HepG2 (cell line): ENCODE data around the gene ADCYAP1. TPM values are rescaled to one million over a fixed set of nuclear protein-coding genes. Genes with fewer than 3 reads are reported as not detected.

Experiments used
- ATAC-seq: fragments of 200-7000 bp; cut with Tn5 transposase; 3 replicates; pipeline ENCODE4 v1.9.1; 2020; ENCODE audit warnings: mild to moderate bottlenecking, moderate library complexity
- BruUV-seq: library from RNA; stranded (reverse); fragments of 400-500 nt; replicated peaks from 2 replicates; lab custom pipeline; 2021; lab: Mats Ljungman, UMichigan
- CTCF ChIA-PET: fragments of 300-600 bp; formaldehyde crosslinking; extraction: SDS; loops from one replicate; lab custom pipeline; 2021; ENCODE audit warnings: low total read pairs, inconsistent platforms, low intra/inter-chr PET ratio; lab: Yijun Ruan, JAX
- POLR2A ChIA-PET: fragments of 350-600 bp; sonication (Branson Sonifier 250); formaldehyde crosslinking; loops from one replicate; lab custom pipeline; 2020; ENCODE audit warnings: antibody characterized with exemption, inconsistent platforms; lab: Yijun Ruan, JAX
- DNase-seq: peaks from one replicate; pipeline ENCODE4 v3.0.0-alpha.2; 2015; ENCODE audit warnings: low spot score
- FAIRE-seq: peaks from 3 replicates; lab custom pipeline; 2011; peaks lifted over from hg19 to GRCh38; lab: Jason Lieb, UNC
- H2AFZ ChIP-seq: one replicate; pipeline ENCODE4 v1.6.1; 2011; ENCODE audit warnings: low read length, inconsistent platforms
- H3K27ac ChIP-seq: fragments of 300-600 bp; 3 replicates; pipeline ENCODE4 v1.8.0; 2011; ENCODE audit warnings: mixed run types, mild to moderate bottlenecking, mixed read lengths, low read length, inconsistent platforms; ENCODE audit not compliant: insufficient read depth; ENCODE audit errors: extremely low read length
- H3K27me3 ChIP-seq, 2 experiments: fragments of 200-600 bp in 1 of 2; 2 replicates in 1 of 2; 3 replicates in 1 of 2; pipeline versions ENCODE4 v1.6.0 to v1.8.0; 2011; ENCODE audit warnings: low read length in 2 of 2, mild to moderate bottlenecking in 2 of 2, moderate library complexity in 2 of 2, inconsistent platforms in 1 of 2; ENCODE audit not compliant: insufficient read depth in 2 of 2, control insufficient read depth in 1 of 2
- H3K36me3 ChIP-seq, 2 experiments: fragments of 200-600 bp in 1 of 2; replicated peaks in 1 of 2; 2 replicates in 1 of 2; 3 replicates in 1 of 2; pipeline versions ENCODE4 v1.5.1 to v1.8.0; 2011; ENCODE audit warnings: low read length in 2 of 2, inconsistent platforms in 1 of 2; ENCODE audit not compliant: insufficient read depth in 2 of 2, control insufficient read depth in 1 of 2
- H3K4me1 ChIP-seq: 2 replicates; pipeline ENCODE4 v1.5.1; 2012; ENCODE audit warnings: low read length, inconsistent platforms; ENCODE audit not compliant: insufficient read depth
- H3K4me2 ChIP-seq: 2 replicates; pipeline ENCODE4 v1.6.0; 2011; ENCODE audit warnings: low read depth, low read length, inconsistent platforms
- H3K4me3 ChIP-seq, 3 experiments: fragments of 200-600 bp in 1 of 3; sonication (generic), shearing (Covaris generic) in 1 of 3; replicated peaks in 1 of 3; 2 replicates each; pipeline ENCODE4 v1.5.1; 2011 to 2016; ENCODE audit warnings: low read length in 3 of 3, inconsistent platforms in 2 of 3, low read depth in 2 of 3, mild to moderate bottlenecking in 2 of 3, control low read depth in 1 of 3, mixed read lengths in 1 of 3; ENCODE audit not compliant: insufficient read depth in 1 of 3
- H3K79me2 ChIP-seq: one replicate; pipeline ENCODE4 v1.6.1; 2011; ENCODE audit warnings: low read length, inconsistent platforms; ENCODE audit not compliant: insufficient read depth
- H3K9ac ChIP-seq: 2 replicates; pipeline ENCODE4 v1.6.0; 2011; ENCODE audit warnings: mild to moderate bottlenecking, low read depth, low read length, inconsistent platforms; ENCODE audit not compliant: insufficient read depth
- H3K9me3 ChIP-seq: 2 replicates; pipeline ENCODE4 v1.5.1; 2012; ENCODE audit warnings: mild to moderate bottlenecking, low read length
- H4K20me1 ChIP-seq: 2 replicates; pipeline ENCODE4 v1.6.0; 2011; ENCODE audit warnings: inconsistent platforms, mild to moderate bottlenecking, low read length, moderate library complexity; ENCODE audit not compliant: insufficient read depth
- ARNTL ChIP-seq: sonication (generic); formaldehyde crosslinking; IDR thresholded peaks from 2 replicates; pipeline ENCODE4 v1.4.0; 2020; ENCODE audit warnings: mild to moderate bottlenecking, missing genetic modification reagents
- MBNL3 ChIP-seq: fragments of 250-450 bp; sonication (Bioruptor Pico); conservative IDR thresholded peaks from 2 replicates; pipeline ENCODE4 v1.8.0; 2022; ENCODE audit warnings: mild to moderate bottlenecking, inconsistent platforms
- MYC ChIP-seq: sonication (generic); formaldehyde crosslinking; IDR thresholded peaks from 2 replicates; pipeline ENCODE4 v1.9.0; 2021; ENCODE audit warnings: missing genetic modification reagents, borderline replicate concordance
- RBM22 ChIP-seq: fragments of 200-400 bp; formaldehyde crosslinking; optimal IDR thresholded peaks from 2 replicates; pipeline ENCODE3; 2017; ENCODE audit warnings: mild to moderate bottlenecking, low read length, moderate library complexity
- ZFY ChIP-seq: sonication (generic); formaldehyde crosslinking; IDR thresholded peaks from 2 replicates; pipeline ENCODE4 v1.4.0; 2020; ENCODE audit warnings: missing genetic modification reagents
- ZNF747 ChIP-seq: sonication (generic); formaldehyde crosslinking; IDR thresholded peaks from 2 replicates; pipeline ENCODE4 v1.8.1; 2023; ENCODE audit warnings: missing genetic modification reagents, mild to moderate bottlenecking, borderline replicate concordance
- ZNF75D ChIP-seq: sonication (generic); formaldehyde crosslinking; IDR thresholded peaks from 2 replicates; pipeline ENCODE4 v1.8.1; 2023; ENCODE audit warnings: missing genetic modification reagents, mild to moderate bottlenecking, borderline replicate concordance
- ZNF775 ChIP-seq: sonication (generic); formaldehyde crosslinking; IDR thresholded peaks from 2 replicates; pipeline ENCODE4 v1.4.0; 2020; ENCODE audit warnings: missing genetic modification reagents, mild to moderate bottlenecking, moderate library complexity, borderline replicate concordance
- WGBS: methylation state at CpG from one replicate; pipeline ENCODE4 v1.1.6; 2017; ENCODE audit warnings: low lambda C conversion rate; 5-methylcytosine and 5-hydroxymethylcytosine counted together
- in situ Hi-C: cut with HindIII; loops from 2 replicates; pipeline ENCODE4 v1.10.0; 2017; ENCODE audit warnings: low pct_unique_long_range_greater_than_20kb; ENCODE audit not compliant: extremely low pct_ligation_motif_present
- intact Hi-C: fragments of 100-400 bp; cut with micrococcal nuclease; formaldehyde crosslinking; loops from one replicate; pipeline ENCODE4 v1.10.0; 2022; ENCODE audit not compliant: unreplicated experiment
- polyA plus RNA-seq, 8 experiments: library from polyadenylated mRNA; depleted of rRNA in 3 of 8; stranded (reverse) in 7 of 8; unstranded in 1 of 8; fragments of >200 nt; fragmentation: Illumina TruSeq in 4 of 8; extraction: Trizol in 4 of 8; gene quantifications; 2 replicates each; pipeline versions ENCODE4 v1.2.1 to v1.2.3, GENCODE V29; 2011 to 2016; ENCODE audit warnings: low read depth in 4 of 8, missing spikeins in 1 of 8, mixed read lengths in 1 of 8; ENCODE audit not compliant: insufficient read depth in 1 of 8
- total RNA-seq, 5 experiments: library from RNA; depleted of rRNA; stranded (reverse); fragments of >200 nt; fragmentation: Illumina TruSeq; extraction: Trizol; gene quantifications; 2 replicates each; pipeline ENCODE4 v1.2.3, GENCODE V29; 2016; ENCODE audit warnings: low read depth in 1 of 5
- TF ChIP-seq, protein P1 (sequence below): IDR thresholded peaks from 2 replicates; pipeline ENCODE4 v1.6.1; 2012; ENCODE audit warnings: low read depth, low read length, improper control_type of control experiment
- TF ChIP-seq, protein P2 (sequence below), 2 experiments: fragments of 450-650 bp in 1 of 2; sonication (generic) in 1 of 2; formaldehyde crosslinking in 1 of 2; IDR thresholded peaks; 2 replicates each; pipeline versions ENCODE4 v1.6.1 to v1.8.0; 2016 to 2022; ENCODE audit warnings: antibody characterized with exemption in 1 of 2, mild to moderate bottlenecking in 1 of 2, missing genetic modification reagents in 1 of 2

ADCYAP1 gene
- total and polyA plus RNA-seq, 2 of the 13 experiments (the other 11 are each of a cell fraction or from before 2014, with no cell fraction given) = not detected

DNA sequence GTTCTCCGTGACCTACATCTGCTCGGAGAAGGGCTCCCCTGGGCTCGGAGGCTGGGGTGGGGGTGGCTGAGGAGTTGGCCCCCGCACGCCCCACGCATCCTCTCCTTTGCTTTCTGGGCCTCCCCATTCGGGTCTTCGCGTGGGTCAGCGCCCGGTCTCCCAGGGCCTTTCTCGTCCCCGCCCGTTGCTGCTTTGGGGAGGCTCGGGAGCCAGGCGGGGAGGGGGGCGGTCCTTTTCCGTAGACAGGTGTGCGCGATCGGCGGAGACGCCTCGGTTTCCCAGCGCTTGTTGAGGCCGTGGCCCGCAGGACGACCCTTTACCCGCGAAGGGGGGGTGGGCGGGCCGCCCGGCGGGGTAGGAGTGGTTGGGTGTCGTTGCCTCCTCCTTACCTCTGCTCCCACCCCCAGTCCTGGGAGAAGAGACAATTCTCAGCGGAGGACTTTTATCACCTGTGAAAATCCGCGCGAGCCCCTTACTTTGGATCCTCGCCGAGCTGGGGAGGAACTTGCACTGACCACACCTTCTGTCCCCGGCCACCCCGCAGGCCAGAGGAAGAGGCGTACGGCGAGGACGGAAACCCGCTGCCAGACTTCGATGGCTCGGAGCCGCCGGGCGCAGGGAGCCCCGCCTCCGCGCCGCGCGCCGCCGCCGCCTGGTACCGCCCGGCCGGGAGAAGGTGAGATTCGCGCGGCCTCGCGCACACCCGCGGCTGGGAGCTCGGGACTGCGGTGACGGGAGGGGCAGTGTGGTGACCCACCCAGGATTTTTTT lies 2.6 kb downstream of the ADCYAP1 start:
- in situ Hi-C loops = no loop called here
- ChIA-PET POLR2A (no interaction called here), CTCF (no interaction called here)
- no peak for FAIRE-seq
- no peaks in the 10 kb centered on the region for H4K20me1 ChIP-seq
- 50% methylated on average over 51 of the region's 75 CpGs for WGBS
- H3K9ac ChIP-seq = no peak overlapping the region
- no peaks in the 10 kb centered on the region for H3K79me2 ChIP-seq
- no peak for DNase-seq
- ATAC-seq = peak; percentile 60
- peaks cover 2 to 59% of the 10 kb centered on the region in 2 experiments for H3K27me3 ChIP-seq
- H3K9me3 ChIP-seq = no peaks in the 10 kb centered on the region
- H3K36me3 ChIP-seq = no peaks in the 10 kb centered on the region
- H3K4me1 ChIP-seq = no peaks in the 10 kb centered on the region
- no peak for TF ChIP-seq ARNTL
- no peak for TF ChIP-seq MBNL3 (CRISPR knock-in tag)
- TF ChIP-seq ZNF775 (CRISPR knock-in tag) = no peak
- TF ChIP-seq RBM22 = no peak
- no peak for TF ChIP-seq MYC
- TF ChIP-seq, protein P1, sequence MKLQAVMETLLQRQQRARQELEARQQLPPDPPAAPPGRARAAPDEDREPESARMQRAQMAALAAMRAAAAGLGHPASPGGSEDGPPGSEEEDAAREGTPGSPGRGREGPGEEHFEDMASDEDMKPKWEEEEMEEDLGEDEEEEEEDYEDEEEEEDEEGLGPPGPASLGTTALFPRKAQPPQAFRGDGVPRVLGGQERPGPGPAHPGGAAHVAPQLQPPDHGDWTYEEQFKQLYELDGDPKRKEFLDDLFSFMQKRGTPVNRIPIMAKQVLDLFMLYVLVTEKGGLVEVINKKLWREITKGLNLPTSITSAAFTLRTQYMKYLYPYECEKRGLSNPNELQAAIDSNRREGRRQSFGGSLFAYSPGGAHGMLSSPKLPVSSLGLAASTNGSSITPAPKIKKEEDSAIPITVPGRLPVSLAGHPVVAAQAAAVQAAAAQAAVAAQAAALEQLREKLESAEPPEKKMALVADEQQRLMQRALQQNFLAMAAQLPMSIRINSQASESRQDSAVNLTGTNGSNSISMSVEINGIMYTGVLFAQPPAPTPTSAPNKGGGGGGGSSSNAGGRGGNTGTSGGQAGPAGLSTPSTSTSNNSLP = no peak
- TF ChIP-seq, protein P2, sequence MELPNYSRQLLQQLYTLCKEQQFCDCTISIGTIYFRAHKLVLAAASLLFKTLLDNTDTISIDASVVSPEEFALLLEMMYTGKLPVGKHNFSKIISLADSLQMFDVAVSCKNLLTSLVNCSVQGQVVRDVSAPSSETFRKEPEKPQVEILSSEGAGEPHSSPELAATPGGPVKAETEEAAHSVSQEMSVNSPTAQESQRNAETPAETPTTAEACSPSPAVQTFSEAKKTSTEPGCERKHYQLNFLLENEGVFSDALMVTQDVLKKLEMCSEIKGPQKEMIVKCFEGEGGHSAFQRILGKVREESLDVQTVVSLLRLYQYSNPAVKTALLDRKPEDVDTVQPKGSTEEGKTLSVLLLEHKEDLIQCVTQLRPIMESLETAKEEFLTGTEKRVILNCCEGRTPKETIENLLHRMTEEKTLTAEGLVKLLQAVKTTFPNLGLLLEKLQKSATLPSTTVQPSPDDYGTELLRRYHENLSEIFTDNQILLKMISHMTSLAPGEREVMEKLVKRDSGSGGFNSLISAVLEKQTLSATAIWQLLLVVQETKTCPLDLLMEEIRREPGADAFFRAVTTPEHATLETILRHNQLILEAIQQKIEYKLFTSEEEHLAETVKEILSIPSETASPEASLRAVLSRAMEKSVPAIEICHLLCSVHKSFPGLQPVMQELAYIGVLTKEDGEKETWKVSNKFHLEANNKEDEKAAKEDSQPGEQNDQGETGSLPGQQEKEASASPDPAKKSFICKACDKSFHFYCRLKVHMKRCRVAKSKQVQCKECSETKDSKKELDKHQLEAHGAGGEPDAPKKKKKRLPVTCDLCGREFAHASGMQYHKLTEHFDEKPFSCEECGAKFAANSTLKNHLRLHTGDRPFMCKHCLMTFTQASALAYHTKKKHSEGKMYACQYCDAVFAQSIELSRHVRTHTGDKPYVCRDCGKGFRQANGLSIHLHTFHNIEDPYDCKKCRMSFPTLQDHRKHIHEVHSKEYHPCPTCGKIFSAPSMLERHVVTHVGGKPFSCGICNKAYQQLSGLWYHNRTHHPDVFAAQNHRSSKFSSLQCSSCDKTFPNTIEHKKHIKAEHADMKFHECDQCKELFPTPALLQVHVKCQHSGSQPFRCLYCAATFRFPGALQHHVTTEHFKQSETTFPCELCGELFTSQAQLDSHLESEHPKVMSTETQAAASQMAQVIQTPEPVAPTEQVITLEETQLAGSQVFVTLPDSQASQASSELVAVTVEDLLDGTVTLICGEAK (IDR thresholded peaks at IDR 0.05) = no peak
- TF ChIP-seq, protein P2 (CRISPR knock-in tag; IDR thresholded peaks at IDR 0.05) = no peak
- no peak for TF ChIP-seq ZNF75D (CRISPR knock-in tag)
- TF ChIP-seq ZNF747 = no peak
- TF ChIP-seq ZFY (CRISPR knock-in tag) = no peak
- no peak overlapping the region for H3K27ac ChIP-seq
- no peak overlapping the region; a peak in 1 of 6 replicates for H3K4me3 ChIP-seq
- no peak overlapping the region for H2AFZ ChIP-seq
- no TSS peak for BruUV-seq
- H3K4me2 ChIP-seq = peak overlapping the region; percentile 23; the same call in 1 of the 2 replicates
- intact Hi-C loops = no loop called here
